Stimulated activated CD8-positive, alpha-beta memory T cell treated with anti-CD3 and anti-CD28 coated beads, Interleukin-7, amount 100 ng/mL, for 48 hours (primary cell): ENCODE results near the gene TTC3.

ENCODE experiments used
- DNase-seq, 2 donors: peaks; one replicate each; pipeline ENCODE4 v3.0.0-alpha.2; 2020; ENCODE audit warnings: low read depth in 1 of 2; ENCODE audit errors: extremely low read depth in 1 of 2

Gene TTC3

GRCh38 chr21:37058261-37058660, 14.8 kb upstream of the TTC3 start:
- no peak for DNase-seq

DNA sequence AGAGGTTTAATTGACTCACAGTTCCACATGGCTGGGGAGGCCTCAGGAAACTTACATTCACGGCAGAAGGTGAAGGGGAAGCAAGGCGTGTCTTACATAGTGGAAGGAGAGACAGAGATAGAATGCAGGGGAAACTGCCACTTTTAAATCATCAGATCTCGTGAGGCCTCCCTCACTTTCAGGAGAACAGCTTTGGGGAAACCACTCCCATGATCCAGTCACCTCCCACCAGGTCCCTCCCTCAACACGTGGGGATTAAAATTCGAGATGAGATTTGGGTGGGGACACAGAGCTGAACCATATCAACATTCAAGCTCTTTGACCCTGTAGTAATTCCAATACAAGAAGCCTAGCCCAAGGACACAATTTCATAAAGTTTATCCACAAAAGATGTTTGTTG, 13.9 kb upstream of the TTC3 start:
- no peak for DNase-seq

GRCh38 chr21:37060296-37060695, 12.8 kb upstream of the TTC3 start:
- peak in 1 of 2 donors; percentile 24 for DNase-seq

- DNase-seq = no peak
Measured at GRCh38 chr21:37061926-37062592, 11.0 kb upstream of the TTC3 start.

GRCh38 chr21:37062593-37062935, 10.5 kb upstream of the TTC3 start:
- no peak for DNase-seq

- DNase-seq = no peak
Measured at GRCh38 chr21:37063433-37063832, 9.6 kb upstream of the TTC3 start.

DNA sequence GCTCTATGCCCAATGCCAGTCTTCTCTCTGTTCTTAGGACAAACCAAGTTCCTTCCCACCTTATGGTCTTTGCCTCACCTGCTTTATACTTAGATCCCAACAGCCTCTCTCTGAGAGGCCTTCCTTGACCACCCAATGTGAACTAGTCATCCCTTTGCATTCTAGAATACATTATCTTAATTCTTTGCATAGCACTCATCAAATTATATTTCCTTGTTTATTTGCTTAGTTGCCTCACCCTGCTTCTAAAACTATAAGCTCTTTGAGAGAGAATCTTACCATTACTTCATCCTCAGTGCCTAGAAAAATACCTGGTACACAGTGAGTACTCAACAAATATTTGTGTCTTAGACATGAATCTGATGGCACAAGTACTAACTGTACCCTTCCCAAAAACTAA, 8.2 kb upstream of the TTC3 start:
- DNase-seq = no peak

DNA sequence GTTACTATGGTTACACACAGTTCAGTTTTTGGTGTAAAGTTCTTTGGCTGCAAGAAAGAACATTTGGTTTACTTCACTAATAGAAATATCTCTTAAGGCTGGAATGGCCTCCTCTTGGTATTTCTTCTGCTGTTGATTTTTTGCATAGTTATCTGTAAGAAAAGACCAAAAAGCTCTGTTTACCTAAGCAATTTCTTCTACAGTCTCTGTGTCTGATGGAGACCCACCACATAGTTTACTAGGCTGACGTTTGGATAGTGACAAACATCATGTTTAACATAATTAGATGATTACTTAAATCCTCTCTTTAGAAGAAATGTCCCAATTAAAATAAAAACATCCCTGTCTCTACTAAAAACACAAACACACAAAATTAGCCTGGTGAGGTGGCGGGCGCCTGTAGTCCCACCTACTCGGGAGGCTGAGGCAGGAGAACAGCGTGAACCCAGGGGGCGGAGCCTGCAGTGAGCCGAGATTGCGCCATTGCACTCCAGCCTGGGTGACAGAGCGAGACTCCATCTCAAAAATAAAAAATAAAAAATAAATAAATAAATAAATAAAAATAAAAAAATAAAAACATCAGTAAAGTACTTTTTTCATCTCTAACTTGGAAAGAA, 7.4 kb upstream of the TTC3 start:
- no peak for DNase-seq

DNA sequence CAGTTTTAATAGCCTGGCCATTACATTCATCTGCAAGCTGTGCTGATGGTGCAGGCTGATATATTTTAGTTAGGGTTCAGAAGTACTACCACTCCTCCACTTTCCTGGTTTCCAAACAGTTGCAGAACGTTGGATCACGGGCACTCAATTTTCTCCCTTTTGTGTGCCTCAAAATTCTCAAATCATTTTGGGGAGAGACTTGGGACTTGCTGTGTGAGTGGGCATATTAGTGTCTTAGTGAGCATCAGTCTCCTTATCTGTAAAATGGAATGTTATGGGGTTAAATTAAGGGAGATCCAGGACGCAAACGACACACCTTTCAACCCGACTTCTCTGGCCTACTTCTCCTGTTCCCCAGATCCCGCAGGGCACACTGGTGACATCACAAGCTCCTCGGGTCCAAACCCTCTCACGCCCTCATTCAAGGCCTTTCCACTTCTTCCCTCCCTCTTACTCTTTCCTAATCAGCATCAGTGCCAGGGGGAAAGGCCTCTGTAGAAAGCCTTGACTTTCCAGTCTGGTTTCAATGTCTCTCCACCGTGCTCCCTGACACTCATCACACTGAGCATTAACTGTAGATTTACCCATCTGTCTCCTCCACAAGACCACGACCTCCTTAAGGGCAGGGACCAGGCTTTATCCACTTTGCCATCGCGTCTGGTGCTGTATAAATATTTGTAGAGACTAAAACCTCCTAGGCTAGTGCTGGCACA, 1.3 kb upstream of the TTC3 start:
- DNase-seq = no peak

- peak in 1 of 2 donors; percentile 37 for DNase-seq
Measured at GRCh38 chr21:37072274-37072987, 623 bp upstream of the TTC3 start.

DNA sequence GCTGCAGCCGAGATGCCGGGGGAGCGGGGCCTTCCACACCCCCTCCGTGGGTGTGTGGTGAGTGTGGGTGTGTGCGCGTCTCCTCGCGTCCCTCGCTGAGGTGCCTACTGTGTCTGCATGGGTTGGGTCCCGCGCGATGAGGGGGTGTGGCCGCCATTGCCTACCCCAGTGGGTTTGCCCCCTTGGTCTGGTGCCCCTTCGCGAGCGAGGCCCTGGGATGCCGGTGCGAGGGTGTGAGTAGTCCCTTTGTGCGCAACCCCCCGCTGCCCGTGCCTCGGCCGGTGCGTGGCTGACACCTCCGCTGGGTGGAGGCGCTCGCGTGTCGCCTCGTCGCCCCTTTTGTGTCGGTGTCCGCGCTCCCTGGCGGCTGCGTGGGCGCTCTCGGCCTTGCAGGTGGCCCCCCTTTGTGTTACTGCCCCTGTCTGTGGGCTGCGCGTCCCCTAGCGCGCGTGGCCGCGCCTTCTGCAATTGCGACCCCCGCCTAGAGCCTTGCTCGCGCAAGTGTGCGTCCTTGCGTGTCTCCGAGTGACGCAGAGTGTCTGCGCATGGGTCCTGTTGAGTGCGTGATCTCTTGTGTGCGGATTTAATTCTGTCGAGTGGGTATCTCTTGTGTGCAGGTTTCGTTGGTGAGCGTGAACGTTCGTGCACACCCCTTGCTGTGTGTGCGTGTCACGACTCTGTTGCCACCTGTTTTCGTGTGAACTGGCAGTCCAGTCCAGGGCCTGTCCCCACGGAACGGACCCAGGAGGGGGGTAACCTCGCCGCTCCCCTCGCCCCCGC, 553 bp downstream of the TTC3 start:
- peak; percentile 37 to 39 for DNase-seq

DNA sequence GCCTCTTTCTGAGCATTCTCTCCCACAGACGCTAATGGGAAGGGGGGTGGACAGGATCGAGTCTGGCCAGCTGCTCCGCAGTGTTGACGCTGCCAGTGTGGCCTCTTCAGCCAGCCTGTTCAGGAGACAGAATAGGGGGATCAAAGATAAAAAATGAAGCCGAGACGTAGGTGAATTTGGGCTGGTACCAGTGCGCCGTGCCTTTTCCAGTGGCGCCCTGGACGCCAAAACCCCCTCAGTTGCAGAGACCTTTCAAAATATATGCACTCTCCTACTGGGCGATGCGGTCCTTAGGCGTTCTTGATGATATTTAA, 1.1 kb downstream of the TTC3 start:
- no peak for DNase-seq

DNA sequence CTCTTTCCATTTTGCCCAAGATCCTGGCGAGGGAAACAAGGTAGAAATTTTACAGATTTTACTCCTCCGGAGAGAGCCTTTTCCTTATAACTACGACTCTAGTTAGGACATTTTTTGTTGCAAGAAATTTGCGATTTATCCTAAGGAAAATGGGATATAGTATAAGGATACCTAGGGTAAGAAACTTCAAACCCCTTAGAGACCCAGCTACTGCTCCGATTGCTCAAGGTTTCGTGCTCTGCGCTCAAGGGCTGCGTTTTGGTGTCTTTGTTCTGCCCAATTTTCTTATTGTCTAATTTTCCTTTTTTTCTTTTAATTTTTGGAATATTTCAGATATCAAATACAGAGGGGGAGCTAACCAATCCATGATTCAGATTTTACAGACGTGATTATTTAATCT, 1.5 kb downstream of the TTC3 start:
- DNase-seq = no peak

- DNase-seq = no peak
Measured at GRCh38 chr21:37075214-37075770, 2.2 kb downstream of the TTC3 start.

DNA sequence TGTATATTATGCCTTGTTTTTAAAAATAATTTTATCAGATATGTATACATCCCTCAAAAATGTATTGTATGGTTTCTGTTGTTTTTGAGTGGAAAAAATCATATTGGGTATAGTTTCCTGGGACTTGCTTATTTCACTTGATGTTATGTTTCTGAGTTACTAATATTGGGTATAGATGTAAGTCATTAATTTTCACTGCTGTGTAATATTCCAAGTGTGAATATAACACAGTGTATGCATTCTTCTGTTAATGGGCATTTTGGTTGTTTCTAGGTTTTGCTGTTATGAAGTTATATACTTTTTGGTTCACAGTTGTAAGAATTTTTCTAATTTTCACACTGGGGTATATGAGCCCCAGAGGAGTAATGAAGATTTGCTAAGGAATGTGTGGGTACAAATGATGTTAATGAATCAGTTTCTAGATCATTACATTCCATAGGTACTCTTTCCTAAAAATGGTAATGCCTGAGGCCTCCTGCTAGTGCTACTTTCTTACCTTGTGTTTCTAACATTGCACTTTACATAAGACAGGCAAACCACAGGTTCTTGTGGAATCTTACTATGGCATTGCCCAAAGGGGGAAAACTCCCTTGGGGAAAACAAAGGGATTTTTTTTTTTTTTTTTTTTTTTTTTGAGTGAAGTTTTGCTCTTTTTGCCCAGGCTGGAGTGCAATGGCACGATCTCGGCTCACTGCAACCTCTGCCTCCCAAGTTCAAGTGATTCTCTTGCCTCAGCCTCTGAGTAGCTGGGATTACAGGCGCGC, 3.2 kb downstream of the TTC3 start:
- DNase-seq = no peak

DNA sequence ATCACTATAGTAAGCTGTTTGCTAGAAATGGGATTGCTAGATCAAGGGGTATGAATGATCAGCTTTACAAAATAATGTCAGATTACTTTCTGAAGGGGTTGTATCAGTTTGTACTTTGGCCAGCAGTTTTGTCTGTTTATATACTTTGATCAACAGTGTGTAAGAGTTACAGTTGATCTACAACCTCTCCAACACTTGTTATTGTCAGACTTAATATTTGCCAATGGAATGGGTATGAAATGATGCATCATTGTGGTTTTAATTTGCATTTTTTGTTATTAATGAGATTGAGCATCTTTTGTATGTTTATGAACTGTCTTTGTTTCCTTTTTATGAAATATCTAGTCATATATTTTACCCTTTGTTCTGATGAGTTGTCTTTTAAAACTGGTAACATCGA, 4.3 kb downstream of the TTC3 start:
- DNase-seq = no peak

DNA sequence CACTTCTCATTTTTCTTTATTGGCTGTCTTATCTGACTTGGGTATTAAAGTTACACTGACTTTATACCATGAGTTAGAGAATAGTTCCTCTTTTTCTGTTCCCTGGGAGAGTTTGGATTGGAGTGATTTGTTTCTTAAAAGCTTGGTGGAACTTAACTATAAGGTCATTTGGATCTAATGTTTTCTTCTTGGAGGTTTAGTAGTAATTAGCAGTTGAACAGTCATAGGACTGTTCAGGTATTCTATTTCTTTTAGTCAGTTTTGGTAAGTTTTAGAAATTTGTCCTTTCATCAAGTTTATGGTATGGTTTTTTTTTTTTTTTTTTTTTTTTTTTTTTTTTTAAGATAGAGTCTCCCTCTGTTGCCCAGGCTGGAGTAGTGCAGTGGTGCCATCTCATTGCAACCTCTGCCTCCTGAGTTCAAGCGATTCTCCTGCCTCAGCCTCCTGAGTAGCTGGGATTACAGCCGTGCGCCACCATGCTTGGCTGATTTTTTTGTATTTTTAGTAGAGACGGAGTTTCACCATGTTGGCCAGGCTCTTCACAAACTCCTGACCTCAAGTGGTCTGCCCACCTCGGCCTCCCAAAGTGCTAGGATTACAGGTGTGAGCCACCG, 6.3 kb downstream of the TTC3 start:
- no peak for DNase-seq

- DNase-seq = no peak
Measured at GRCh38 chr21:37082375-37082774, 9.3 kb downstream of the TTC3 start.

GRCh38 chr21:37082856-37083528, 9.9 kb downstream of the TTC3 start:
- no peak for DNase-seq
